Glomerular endothelial cell (primary cell): ENCODE data around the gene NLGN1. TPM values are rescaled to one million over a fixed set of nuclear protein-coding genes. Genes with fewer than 3 reads are reported as not detected.
"Not testable (repeated sequence)": the region's sequence is repeated elsewhere in the genome, so short reads cannot be mapped to it uniquely, and the experiment has no call there.

Source experiments
- DNase-seq: peaks from one replicate; pipeline ENCODE4 v3.0.0-alpha.2; 2011; ENCODE audit warnings: low read depth, low spot score; ENCODE audit errors: extremely low read depth
- total RNA-seq: library from RNA; depleted of rRNA; stranded (reverse); fragments of >200 nt; gene quantifications from 2 replicates; pipeline ENCODE4 v1.2.3, GENCODE V29; 2015

Gene NLGN1
- 1.3 and 3.0 TPM in 2 replicates for total RNA-seq

GRCh38 chr3:173397161-173398110 is at the start of gene NLGN1:
TSS of gene NLGN1 (plus strand) at chr3:173397744.
- no peak for DNase-seq

- DNase-seq = no peak
These were observed 45.7 kb upstream of the NLGN1 start for GRCh38 chr3:173351886-173352285.

- DNase-seq = not testable (repeated sequence)
These were observed 44.4 kb upstream of the NLGN1 start for GRCh38 chr3:173353137-173353536.

- no peak for DNase-seq
These were observed 43.4 kb upstream of the NLGN1 start for GRCh38 chr3:173354124-173354523.

GRCh38 chr3:173371848-173372487 is 25.6 kb upstream of the NLGN1 start:
- DNase-seq = no peak

GRCh38 chr3:173380681-173381080 is 16.9 kb upstream of the NLGN1 start:
- DNase-seq = no peak

GRCh38 chr3:173381936-173382335 is 15.6 kb upstream of the NLGN1 start:
- not testable (repeated sequence) for DNase-seq

GRCh38 chr3:173395073-173395411 is 2.5 kb upstream of the NLGN1 start:
- DNase-seq = peak; percentile 37

- peak; percentile 41 for DNase-seq
These were observed 1.9 kb upstream of the NLGN1 start for GRCh38 chr3:173395412-173396181.

GRCh38 chr3:173396191-173397041 is 1.1 kb upstream of the NLGN1 start:
- no peak for DNase-seq

- DNase-seq = no peak
These were observed 551 bp downstream of the NLGN1 start for GRCh38 chr3:173398111-173398479.

GRCh38 chr3:173399044-173399443 is 1.5 kb downstream of the NLGN1 start:
- DNase-seq = no peak

- no peak for DNase-seq
These were observed 3.8 kb downstream of the NLGN1 start for GRCh38 chr3:173401369-173401768.

GRCh38 chr3:173402656-173403055 is 5.1 kb downstream of the NLGN1 start:
- no peak for DNase-seq

GRCh38 chr3:173403376-173403775 is 5.8 kb downstream of the NLGN1 start:
- no peak for DNase-seq

GRCh38 chr3:173404156-173404555 is 6.6 kb downstream of the NLGN1 start:
- DNase-seq = no peak

- DNase-seq = no peak
These were observed 12.9 kb downstream of the NLGN1 start for GRCh38 chr3:173410436-173410835.

GRCh38 chr3:173410849-173411248 is 13.3 kb downstream of the NLGN1 start:
- DNase-seq = no peak

- no peak for DNase-seq
These were observed 13.9 kb downstream of the NLGN1 start for GRCh38 chr3:173411375-173411973.

GRCh38 chr3:173416070-173416469 is 18.5 kb downstream of the NLGN1 start:
- no peak for DNase-seq
